Thyroid gland (tissue), 4 donors: Measurements from ENCODE around the gene CCL24.
"Not testable (repeated sequence)": the region's sequence is repeated elsewhere in the genome, so short reads cannot be mapped to it uniquely, and the experiment has no call there.

ENCODE experiments used
- CTCF ChIP-seq, 6 experiments: fragments of 200-600 bp in 3 of 6; fragments of 450-650 bp in 3 of 6; sonication (generic) in 3 of 6; IDR thresholded peaks; one replicate each; pipeline ENCODE4 v1.5.1; 2016 to 2019; ENCODE audit warnings: antibody characterized with exemption in 6 of 6, mild to moderate bottlenecking in 2 of 6, inconsistent platforms in 1 of 6, moderate library complexity in 1 of 6
- POLR2A ChIP-seq, 2 donors: fragments of 450-650 bp; IDR thresholded peaks; one replicate each; pipeline ENCODE4 v1.6.1; 2017; ENCODE audit warnings: antibody characterized with exemption in 2 of 2, mild to moderate bottlenecking in 2 of 2, moderate library complexity in 1 of 2

- not testable (repeated sequence) for TF ChIP-seq CTCF, POLR2A (IDR thresholded peaks at IDR 0.05)
These were observed 31.5 kb upstream of the CCL24 start for GRCh38 chr7:75845132-75845531.
